Calu3 (cell line): Measurements from ENCODE around the gene KCNH4. TPM values are rescaled to one million over a fixed set of nuclear protein-coding genes. Genes with fewer than 3 reads are reported as not detected.
A peak's percentile ranks its signal among the peaks of the same experiment; 100 is the strongest.
"Not testable (repeated sequence)": the region's sequence is repeated elsewhere in the genome, so short reads cannot be mapped to it uniquely, and the experiment has no call there.

ENCODE experiments used
- BruUV-seq: library from RNA; stranded (reverse); fragments of 400-500 nt; replicated peaks from 2 replicates; lab custom pipeline; 2021; lab: Mats Ljungman, UMichigan
- CTCF ChIA-PET: fragments of 300-600 bp; sonication (Branson Sonifier 250); formaldehyde crosslinking; loops from one replicate; lab custom pipeline; 2022; ENCODE audit warnings: antibody characterized with exemption; lab: Charles Lee
- DNase-seq: peaks from one replicate; pipeline ENCODE4 v3.0.0; 2022
- H3K27ac Mint-ChIP-seq: one replicate; pipeline ENCODE4 v1.8.0; 2022; ENCODE audit warnings: mixed read lengths; ENCODE audit not compliant: unreplicated experiment
- H3K27me3 Mint-ChIP-seq: one replicate; pipeline ENCODE4 v1.8.0; 2022; ENCODE audit warnings: mixed read lengths; ENCODE audit not compliant: unreplicated experiment
- H3K36me3 Mint-ChIP-seq: one replicate; pipeline ENCODE4 v1.8.0; 2022; ENCODE audit warnings: mild to moderate bottlenecking, moderate library complexity, mixed read lengths; ENCODE audit not compliant: insufficient read depth, unreplicated experiment
- H3K4me1 Mint-ChIP-seq: one replicate; pipeline ENCODE4 v1.8.0; 2022; ENCODE audit warnings: mild to moderate bottlenecking, low read depth, mixed read lengths; ENCODE audit not compliant: unreplicated experiment
- H3K4me3 Mint-ChIP-seq: one replicate; pipeline ENCODE4 v1.8.0; 2022; ENCODE audit warnings: mild to moderate bottlenecking, low read depth, moderate library complexity, mixed read lengths; ENCODE audit not compliant: unreplicated experiment
- H3K9me3 Mint-ChIP-seq: one replicate; pipeline ENCODE4 v1.8.0; 2022; ENCODE audit warnings: low read depth, mixed read lengths; ENCODE audit not compliant: unreplicated experiment
- intact Hi-C: fragments of 100-400 bp; cut with micrococcal nuclease; formaldehyde crosslinking; loops from one replicate; pipeline ENCODE4 v1.10.0; 2022; ENCODE audit not compliant: unreplicated experiment
- total RNA-seq: library from RNA; stranded (reverse); gene quantifications from 2 replicates; pipeline ENCODE4 v1.2.3, GENCODE V29; 2022
- TF ChIP-seq, protein P1 (sequence below): fragments of 200-600 bp; IDR thresholded peaks from one replicate; pipeline ENCODE4 v1.8.0; 2022; ENCODE audit warnings: antibody characterized with exemption; ENCODE audit not compliant: unreplicated experiment

The KCNH4 gene
- total RNA-seq, 1 experiment from 2014 or later = not detected

DNA sequence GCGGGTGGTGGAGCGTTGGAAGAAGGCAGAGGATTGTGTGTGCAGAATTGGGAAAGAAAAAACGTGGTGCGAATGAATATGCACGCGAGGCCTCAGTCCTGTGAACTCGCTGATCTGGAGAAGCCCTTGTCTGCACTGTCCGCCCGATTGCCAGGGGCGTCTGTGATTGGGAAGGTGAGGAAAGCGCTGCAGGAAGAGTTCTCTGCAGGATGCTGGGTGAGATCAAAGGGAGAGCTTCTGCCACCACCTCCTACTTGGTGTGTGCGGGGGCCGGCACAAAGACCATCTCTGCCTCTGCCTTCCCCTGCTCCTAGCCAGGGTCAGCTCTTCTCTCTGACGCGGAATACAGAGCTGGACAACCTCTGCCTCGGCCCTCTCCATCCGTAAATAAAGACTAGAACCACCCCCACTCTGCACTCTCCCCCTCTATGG lies 25.3 kb downstream of the KCNH4 start:
- CTCF ChIA-PET = interaction anchor here (0.7 kb wide), 2 partner anchors 105 to 1552 kb away, joined by 4 to 5 read pairs; no protein-coding TSS in a partner anchor
- Mint-ChIP-seq H3K27me3 (no peaks in the 10 kb centered on the region), H3K4me1 (peaks cover 24% of the 10 kb centered on the region), H3K27ac (no peak overlapping the region), H3K9me3 (no peaks in the 10 kb centered on the region), H3K36me3 (peaks cover 28% of the 10 kb centered on the region), H3K4me3 (peak overlapping the region; percentile 90)
- TF ChIP-seq, protein P1, sequence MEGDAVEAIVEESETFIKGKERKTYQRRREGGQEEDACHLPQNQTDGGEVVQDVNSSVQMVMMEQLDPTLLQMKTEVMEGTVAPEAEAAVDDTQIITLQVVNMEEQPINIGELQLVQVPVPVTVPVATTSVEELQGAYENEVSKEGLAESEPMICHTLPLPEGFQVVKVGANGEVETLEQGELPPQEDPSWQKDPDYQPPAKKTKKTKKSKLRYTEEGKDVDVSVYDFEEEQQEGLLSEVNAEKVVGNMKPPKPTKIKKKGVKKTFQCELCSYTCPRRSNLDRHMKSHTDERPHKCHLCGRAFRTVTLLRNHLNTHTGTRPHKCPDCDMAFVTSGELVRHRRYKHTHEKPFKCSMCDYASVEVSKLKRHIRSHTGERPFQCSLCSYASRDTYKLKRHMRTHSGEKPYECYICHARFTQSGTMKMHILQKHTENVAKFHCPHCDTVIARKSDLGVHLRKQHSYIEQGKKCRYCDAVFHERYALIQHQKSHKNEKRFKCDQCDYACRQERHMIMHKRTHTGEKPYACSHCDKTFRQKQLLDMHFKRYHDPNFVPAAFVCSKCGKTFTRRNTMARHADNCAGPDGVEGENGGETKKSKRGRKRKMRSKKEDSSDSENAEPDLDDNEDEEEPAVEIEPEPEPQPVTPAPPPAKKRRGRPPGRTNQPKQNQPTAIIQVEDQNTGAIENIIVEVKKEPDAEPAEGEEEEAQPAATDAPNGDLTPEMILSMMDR = no peak
- TSS peak; percentile 74 for BruUV-seq
- no peak for DNase-seq
- intact Hi-C loops = no loop called here

DNA sequence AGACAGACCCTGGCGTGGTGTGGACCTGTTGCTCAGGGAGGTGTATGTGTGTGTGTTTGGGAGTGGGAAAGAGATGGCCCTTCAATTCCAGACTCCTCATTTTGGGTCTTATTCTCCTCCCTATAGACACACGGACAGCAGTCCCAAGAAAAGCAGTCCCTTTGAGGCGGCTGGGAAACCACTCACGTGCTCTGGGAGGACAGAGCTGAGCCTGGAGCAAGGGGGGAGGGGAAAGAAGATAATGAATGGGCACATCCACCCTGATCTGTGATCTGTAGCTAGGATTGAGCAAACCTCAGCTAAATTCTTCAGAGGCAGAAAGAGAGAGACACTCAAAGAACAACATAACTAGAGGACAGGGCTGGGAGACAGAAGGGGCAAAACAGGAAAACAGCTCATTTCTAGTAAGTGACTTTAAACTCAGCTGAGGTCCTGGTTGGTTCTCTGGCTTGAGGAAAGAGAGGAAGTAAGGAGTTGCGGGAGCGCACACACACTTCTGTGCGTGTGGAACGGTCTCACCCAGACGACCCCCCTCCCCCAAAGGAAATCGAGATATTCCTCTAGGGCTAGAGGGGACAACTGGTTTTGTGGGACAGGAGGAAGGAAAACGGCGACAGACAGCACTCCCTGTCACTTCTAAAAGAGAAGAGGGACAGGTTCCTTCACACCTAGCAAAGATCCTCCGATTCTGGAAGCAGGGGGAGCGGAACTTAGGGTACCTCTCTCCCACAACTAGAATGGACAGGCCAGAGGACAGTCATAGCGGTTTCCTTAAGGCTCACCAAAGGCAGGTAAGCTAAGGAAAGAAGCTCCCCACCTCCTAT lies 26.8 kb downstream of the KCNH4 start:
- intact Hi-C loops = no loop called here
- CTCF ChIA-PET = interaction anchor here (0.5 to 1.5 kb wide), 7 partner anchors 9 to 34 kb away, joined by 3 to 7 read pairs (median 4); no protein-coding TSS in a partner anchor
- peaks cover 28% of the 10 kb centered on the region for H3K36me3 Mint-ChIP-seq
- DNase-seq = peak; percentile 23
- peaks cover 24% of the 10 kb centered on the region for H3K4me1 Mint-ChIP-seq
- H3K27me3 Mint-ChIP-seq = no peaks in the 10 kb centered on the region
- TSS peak; percentile 49 for BruUV-seq
- H3K9me3 Mint-ChIP-seq = no peaks in the 10 kb centered on the region
- peak overlapping the region; percentile 90 for H3K27ac Mint-ChIP-seq
- TF ChIP-seq, protein P1 = no peak
- H3K4me3 Mint-ChIP-seq = peak overlapping the region; percentile 90

DNA sequence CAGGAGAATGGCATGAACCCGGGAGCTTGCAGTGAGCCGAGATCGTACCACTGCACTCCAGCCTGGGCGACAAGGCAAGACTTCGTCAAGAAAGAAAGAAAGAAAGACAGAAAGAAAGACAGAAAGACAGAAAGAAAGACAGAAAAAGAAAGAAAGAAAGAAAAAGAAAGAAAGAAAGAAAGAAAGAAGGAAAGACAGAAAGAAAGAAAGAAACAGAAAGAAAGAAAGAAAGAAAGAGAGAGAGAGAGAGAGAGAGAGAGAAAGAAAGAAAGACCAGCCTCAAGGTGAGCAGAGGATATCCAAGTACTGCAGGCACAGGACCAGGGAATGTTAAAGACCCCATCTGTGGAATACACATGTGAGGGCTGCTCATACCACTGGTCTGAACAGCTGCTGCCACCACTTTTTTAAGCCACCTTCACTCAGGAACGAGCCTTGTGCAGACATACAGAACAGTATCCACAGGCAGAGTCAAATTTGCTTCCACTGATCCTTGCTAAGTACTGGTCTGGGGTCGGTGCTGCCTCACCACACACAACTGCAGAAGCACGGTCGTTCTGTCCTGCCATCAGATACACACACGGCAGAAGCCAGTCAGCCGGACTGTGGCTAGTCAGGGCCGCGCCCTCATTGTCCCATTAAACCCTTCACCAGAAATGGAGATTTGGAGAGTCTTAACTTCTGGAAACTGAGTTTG lies 33.9 kb downstream of the KCNH4 start:
- DNase-seq = no peak
- Mint-ChIP-seq H3K4me3 (no peak overlapping the region), H3K4me1 (peaks cover 19% of the 10 kb centered on the region), H3K36me3 (peaks cover 34% of the 10 kb centered on the region), H3K27me3 (no peaks in the 10 kb centered on the region), H3K27ac (no peak overlapping the region), H3K9me3 (no peaks in the 10 kb centered on the region)
- intact Hi-C loops = no loop called here
- no TSS peak for BruUV-seq
- TF ChIP-seq, protein P1 = no peak
- CTCF ChIA-PET = no interaction called here

DNA sequence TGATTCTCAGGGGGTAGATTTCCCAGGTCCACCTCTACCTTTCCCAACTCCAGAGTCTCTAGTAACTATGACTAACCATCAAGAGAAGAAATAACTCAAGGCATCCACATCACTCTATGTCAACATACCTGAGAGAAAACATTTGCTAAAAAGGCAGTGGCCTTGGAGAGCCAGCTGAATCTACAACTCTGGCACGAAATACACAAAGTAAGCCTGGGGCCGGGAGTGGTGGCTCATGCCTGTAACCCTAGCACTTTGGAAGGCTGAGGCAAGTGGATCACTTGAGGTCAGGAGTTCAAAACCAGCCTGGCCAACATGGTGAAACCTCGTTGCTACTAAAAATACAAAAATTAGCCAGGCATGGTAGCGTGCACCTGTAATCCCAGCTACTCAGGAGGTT lies 37.8 kb downstream of the KCNH4 start:
- BruUV-seq, H3K4me3 Mint-ChIP-seq, H3K27ac Mint-ChIP-seq, H3K27me3 Mint-ChIP-seq, H3K9me3 Mint-ChIP-seq, intact Hi-C loops, DNase-seq: not testable (repeated sequence)
- Mint-ChIP-seq H3K36me3 (peaks cover 53% of the 10 kb centered on the region), H3K4me1 (peaks cover 16% of the 10 kb centered on the region)
- CTCF ChIA-PET = interaction anchor here (0.6 kb wide), 1 partner anchor 42 kb away, joined by 3 read pairs; no protein-coding TSS in a partner anchor
